SHP77 (cell line): Measurements from ENCODE around the gene FHAD1.
A peak's percentile ranks its signal among the peaks of the same experiment; 100 is the strongest.
"Not testable (repeated sequence)": the region's sequence is repeated elsewhere in the genome, so short reads cannot be mapped to it uniquely, and the experiment has no call there.

ENCODE experiments used
- DNase-seq, 2 experiments: peaks; one replicate each; lab custom pipeline; 2025; lab: John Stamatoyannopoulos, UW

The FHAD1 gene

GRCh38 chr1:15418806-15419515 is 171.9 kb downstream of the FHAD1 start:
- DNase-seq: peak in 1 of 2 experiments; percentile 16

- DNase-seq: no peak
These were observed 173.9 kb downstream of the FHAD1 start for GRCh38 chr1:15420853-15421465.

DNA sequence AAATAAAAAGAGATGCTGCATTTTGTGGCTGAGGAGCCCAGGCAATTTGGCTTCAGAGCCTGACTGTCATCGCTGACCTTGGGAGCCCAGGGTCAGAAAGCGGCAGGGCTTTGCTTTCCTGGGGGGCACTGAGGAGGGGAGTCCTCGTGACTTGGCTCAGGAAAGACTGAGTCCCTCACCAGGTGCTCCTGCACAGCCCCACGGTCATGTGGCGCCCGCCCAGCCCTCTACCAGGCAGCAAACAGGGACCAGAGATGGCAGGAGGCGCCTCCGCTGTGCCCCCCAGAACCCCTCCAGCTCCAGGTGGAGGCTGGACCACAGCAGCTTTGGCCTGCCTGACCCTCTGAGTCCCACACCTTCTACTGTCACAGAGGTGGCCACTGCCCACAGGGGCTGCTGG is 175.8 kb downstream of the FHAD1 start:
- no peak for DNase-seq

GRCh38 chr1:15423355-15424077 is 176.5 kb downstream of the FHAD1 start:
- DNase-seq: no peak

DNA sequence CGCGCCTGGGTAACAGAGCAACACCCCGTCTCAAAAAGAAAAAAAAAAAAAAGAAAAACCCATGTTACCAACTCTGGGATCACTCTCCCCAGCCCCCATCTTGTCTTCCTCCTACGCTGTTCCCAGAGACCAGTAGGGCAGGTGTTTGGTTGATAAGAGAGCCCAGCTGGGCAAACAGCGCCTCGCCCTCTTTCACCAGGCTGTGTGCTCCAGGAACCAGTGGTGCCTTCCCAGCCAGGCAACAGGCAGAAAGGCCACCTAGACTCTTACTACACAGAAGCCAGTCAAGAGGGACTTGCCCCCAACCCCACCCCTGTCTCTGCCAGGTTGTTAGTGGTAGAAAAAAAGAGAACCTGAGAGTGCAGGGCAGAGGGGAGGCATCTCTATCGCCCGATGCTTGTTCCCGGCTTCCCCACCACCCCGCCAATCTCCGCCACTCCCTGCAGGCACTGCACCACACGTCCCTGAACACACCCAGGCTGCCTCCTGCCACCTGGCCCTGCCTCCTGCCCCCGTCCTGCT is 177.2 kb downstream of the FHAD1 start:
- peak; percentile 95 to 96 for DNase-seq

- no peak for DNase-seq
These were observed 178.0 kb downstream of the FHAD1 start for GRCh38 chr1:15424981-15425380.

DNA sequence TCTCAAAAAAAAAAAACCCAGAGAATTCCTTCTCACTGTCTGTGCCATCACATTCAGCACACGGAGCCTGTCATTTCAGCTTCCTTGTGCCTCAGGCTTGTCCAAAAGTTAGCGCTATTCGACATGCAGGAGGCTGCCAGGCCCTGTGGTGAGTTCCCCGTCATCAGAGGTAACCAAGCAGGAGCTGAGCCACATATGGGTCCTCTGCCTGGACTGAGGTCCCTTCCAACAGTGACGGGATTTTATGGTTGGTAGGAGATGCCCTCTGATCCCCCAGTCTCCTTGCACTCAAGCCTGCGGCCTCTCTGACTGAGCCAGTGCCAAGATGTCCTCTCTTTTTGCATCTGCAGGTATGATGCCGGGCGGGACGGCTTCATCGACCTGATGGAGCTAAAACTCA is 178.5 kb downstream of the FHAD1 start:
- DNase-seq: no peak

DNA sequence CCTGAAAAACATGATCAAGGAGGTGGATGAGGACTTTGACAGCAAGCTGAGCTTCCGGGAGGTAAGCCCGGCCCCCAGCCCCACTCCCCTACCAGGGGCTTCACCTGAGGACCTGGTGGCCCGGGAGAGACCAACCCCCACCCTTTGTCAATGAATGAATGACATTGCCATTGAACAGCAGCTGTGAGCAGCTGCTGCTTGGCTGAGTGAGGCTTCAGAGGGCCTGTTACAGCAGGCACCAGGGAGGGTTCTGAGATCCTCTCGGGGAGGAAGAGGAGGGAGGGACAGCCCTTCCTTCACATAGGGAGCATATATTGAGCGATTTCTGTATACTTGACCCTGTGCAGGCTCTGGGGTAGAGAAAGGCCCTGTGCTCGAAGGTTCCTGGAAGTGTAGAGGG is 178.9 kb downstream of the FHAD1 start:
- peak in 1 of 2 experiments; percentile 27 for DNase-seq

- no peak for DNase-seq
These were observed 179.7 kb downstream of the FHAD1 start for GRCh38 chr1:15426492-15427279.

DNA sequence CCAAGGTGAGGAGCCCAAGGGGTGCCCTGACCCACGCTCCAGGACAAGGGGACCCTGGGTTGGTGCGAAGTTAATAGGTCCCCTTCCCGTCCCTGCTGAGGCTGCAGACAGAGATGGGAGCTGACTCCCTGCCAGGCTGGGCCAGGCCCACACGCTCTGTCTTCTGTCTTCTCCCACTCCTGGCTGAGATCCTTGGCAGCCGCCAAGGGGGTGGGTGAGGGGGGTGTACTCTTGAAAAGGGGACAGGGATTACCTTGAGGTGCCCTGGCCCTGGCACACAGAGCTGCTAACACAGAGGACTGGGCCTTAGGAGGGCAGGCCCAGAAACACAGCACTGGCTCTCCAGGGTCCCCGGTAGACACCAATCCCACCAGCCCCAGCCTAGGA is 180.2 kb downstream of the FHAD1 start:
- no peak for DNase-seq

- not testable (repeated sequence) for DNase-seq
These were observed 181.2 kb downstream of the FHAD1 start for GRCh38 chr1:15428252-15428651.

- DNase-seq: no peak
These were observed 181.9 kb downstream of the FHAD1 start for GRCh38 chr1:15428815-15429435.

DNA sequence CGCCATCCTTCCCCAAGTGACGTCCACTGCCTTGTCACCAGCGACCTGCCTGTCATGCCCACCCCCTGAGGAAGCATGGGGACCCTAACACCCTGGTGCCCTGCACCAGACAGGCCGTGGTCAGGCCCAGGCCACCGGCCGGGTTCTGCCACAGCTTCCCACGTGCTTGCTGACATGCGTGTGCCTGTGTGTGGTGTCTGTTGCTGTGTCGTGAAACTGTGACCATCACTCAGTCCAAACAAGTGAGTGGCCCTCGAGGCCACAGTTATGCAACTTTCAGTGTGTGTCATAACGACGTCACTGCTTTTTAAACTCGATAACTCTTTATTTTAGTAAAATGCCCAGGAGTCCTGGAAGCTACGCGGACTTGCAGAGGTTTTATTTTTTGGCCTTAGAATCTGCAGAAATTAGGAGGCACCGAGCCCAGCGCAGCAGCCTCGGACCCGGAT is 182.7 kb downstream of the FHAD1 start:
- DNase-seq: no peak

GRCh38 chr1:15430787-15431570 is 184.0 kb downstream of the FHAD1 start:
- peak; percentile 34 to 40 for DNase-seq

GRCh38 chr1:15431571-15431948 is 184.5 kb downstream of the FHAD1 start:
- no peak for DNase-seq

- DNase-seq: peak in 1 of 2 experiments; percentile 28
These were observed 185.3 kb downstream of the FHAD1 start for GRCh38 chr1:15432324-15432723.

DNA sequence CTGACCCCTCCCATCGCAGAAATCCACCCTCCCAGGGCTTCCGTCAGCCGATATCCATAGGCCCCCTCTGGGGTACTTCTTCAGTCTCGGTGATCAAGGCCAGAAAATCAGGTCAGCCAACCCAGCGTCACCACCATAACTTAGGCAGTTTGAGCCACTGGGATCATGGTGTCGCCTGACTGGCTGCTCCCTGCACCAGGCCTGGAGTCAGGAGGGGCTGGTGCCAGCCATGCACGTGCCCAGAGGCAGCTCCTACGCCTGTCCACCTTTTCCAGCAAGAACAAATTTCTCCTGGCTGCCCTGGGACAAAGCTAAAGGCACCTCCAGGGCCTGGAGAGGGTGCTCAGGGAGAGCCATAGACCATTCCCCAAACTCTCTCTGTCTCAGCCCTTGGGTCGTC is 186.4 kb downstream of the FHAD1 start:
- no peak for DNase-seq

DNA sequence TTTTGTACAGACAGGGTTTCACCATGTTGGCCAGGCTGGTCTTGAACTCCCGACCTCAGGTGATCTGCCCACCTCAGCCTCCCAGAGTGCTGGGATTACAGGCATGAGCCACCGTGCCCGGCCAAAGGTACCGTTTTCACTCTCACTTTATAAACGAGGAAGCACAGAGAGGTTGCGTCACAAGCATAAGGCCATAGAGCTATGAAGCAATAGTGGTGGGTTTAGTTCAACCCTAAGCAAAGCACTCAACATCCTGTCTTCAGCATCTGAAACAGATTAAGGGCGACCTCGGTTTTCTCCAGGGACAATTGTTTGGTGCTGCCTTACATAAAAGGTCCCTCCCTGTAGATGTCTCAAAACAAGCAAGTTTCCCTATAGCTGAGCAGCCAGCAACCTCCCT is 187.7 kb downstream of the FHAD1 start:
- DNase-seq: not testable (repeated sequence)

GRCh38 chr1:15435239-15436077 is 188.4 kb downstream of the FHAD1 start:
- no peak for DNase-seq
